ENCODE results near the gene TFDP2.
"Not testable (repeated sequence)": the region's sequence is repeated elsewhere in the genome, so short reads cannot be mapped to it uniquely, and the experiment has no call there.

Gene TFDP2

DNA sequence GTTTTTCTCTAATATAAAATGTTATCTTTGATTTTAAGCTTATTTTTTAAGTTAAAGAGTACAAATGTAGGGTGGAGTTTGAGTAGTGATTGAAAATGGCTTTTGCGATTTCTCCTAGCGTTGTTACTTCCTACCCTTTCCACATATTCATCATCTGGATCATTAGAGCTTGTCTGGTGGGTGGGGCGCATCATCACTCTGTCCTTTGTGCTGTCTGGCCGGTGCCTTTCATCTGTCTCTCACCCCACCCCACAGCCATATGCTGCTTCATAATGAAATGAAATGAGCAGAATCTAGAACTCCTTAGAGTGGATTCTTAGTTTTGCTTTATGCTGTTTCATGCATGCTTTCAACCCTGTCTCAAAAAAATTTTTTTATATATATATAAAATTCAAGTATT, 228.6 kb downstream of the TFDP2 start:
- DNase-seq (ENCODE audit: low read depth in 2 of 2), result no peak
- TF ChIP-seq, protein P1, sequence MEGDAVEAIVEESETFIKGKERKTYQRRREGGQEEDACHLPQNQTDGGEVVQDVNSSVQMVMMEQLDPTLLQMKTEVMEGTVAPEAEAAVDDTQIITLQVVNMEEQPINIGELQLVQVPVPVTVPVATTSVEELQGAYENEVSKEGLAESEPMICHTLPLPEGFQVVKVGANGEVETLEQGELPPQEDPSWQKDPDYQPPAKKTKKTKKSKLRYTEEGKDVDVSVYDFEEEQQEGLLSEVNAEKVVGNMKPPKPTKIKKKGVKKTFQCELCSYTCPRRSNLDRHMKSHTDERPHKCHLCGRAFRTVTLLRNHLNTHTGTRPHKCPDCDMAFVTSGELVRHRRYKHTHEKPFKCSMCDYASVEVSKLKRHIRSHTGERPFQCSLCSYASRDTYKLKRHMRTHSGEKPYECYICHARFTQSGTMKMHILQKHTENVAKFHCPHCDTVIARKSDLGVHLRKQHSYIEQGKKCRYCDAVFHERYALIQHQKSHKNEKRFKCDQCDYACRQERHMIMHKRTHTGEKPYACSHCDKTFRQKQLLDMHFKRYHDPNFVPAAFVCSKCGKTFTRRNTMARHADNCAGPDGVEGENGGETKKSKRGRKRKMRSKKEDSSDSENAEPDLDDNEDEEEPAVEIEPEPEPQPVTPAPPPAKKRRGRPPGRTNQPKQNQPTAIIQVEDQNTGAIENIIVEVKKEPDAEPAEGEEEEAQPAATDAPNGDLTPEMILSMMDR (IDR thresholded peaks at IDR 0.05; ENCODE audit: low read depth, low read length), result no peak
- H3K4me3 ChIP-seq (replicated peaks in 1 of 2; ENCODE audit: low read depth in 2 of 2, low read length in 2 of 2), result no peak overlapping the region

DNA sequence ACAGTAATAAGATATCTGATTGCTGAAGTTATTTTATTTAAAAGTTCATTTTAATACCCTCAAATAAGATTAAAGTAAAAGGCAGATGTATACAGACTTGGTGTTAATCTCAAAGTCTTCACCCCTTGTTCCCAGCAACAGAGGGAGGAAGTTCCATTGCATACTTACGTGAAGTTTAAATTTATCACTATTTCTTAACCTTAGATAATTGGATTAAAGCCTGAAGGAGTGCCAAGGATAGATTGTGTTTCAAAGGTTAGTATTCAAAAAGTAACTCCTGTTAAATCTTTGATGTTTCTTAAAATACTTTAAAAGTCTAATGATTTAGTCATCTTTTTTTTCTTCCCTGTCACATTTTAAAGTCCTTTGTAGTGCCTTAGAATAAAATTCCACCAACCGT, 233.6 kb downstream of the TFDP2 start:
- TF ChIP-seq, protein P1 (IDR thresholded peaks at IDR 0.05; ENCODE audit: low read depth, low read length), result no peak
- peak in 1 of 2 donors; percentile 29 for DNase-seq (ENCODE audit: low read depth in 2 of 2)
- H3K4me3 ChIP-seq (replicated peaks in 1 of 2; ENCODE audit: low read depth in 2 of 2, low read length in 2 of 2), result no peak overlapping the region

DNA sequence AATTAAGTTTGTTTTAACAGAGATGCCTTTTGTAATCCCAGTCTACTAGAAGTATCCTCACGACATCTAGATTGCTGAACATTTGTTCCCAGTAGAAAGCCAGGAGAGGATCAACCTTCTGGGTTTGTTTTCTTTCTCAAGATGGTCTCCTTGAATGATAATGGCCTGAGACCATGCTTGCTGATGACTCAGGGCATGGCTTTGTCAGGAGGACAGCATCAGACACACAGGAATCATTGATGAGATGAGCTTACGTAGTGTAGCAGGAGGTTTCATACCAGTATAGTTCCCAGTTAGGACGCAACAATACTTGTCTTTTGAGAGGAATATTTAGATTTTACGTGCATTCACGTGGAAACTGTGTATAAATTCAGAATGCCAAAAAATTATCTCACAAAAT, 234.3 kb downstream of the TFDP2 start:
- no peak for DNase-seq (ENCODE audit: low read depth in 2 of 2)
- TF ChIP-seq, protein P1 (IDR thresholded peaks at IDR 0.05; ENCODE audit: low read depth, low read length), result no peak
- no peak overlapping the region for H3K4me3 ChIP-seq (replicated peaks in 1 of 2; ENCODE audit: low read depth in 2 of 2, low read length in 2 of 2)

DNA sequence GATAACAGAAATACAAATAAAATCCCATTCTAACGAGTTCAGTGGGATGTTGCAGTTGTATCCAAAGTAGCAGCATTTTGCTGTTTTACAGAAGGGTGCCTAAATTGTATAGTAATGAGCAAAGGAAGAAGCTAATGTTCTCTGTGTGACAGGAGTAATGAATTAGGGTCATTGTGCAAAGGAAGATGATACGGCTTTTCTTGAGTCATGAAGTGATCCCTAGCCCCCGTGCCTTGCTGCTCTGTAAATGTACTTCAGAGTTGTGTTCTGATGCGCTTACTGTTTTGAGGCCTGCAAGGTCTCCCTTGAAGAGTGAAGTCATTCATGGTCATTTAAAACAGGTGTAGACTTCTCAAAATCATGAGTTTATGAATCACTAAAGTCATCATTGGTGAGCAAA, 235.0 kb downstream of the TFDP2 start:
- H3K4me3 ChIP-seq (replicated peaks in 1 of 2; ENCODE audit: low read depth in 2 of 2, low read length in 2 of 2), result no peak overlapping the region
- TF ChIP-seq, protein P1 (IDR thresholded peaks at IDR 0.05; ENCODE audit: low read depth, low read length), result no peak
- no peak for DNase-seq (ENCODE audit: low read depth in 2 of 2)

DNA sequence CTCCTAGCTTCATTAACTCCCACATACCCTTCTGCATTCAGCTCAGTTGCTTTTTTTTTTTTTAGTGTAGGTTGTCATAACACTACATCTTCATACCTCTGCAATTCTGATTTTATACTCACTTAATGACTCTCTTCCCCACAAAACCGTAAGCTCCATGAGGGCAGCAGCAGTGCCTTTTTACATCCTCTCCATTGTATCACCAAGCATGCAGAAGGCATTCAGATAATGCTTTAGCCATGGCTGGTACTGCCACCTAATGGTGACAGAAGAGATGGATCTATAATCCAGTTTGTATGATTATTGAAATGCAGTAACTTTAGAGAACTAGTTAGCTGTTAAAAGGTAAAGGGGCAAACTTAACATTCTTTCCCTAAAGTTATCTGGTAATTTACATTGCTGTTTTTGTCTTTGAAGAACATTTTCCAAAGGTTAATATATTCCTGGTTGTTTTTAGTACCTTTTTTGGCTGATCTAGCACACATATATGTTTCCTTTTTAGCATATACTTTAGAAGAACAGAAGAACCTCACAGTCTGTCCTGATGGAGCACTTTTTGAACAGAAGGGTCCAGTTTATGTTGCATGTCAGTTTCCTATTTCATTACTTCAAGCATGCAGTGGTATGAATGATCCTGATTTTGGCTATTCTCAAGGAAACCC, 236.1 kb downstream of the TFDP2 start:
- peak; percentile 80 to 81 for DNase-seq (ENCODE audit: low read depth in 2 of 2)

DNA sequence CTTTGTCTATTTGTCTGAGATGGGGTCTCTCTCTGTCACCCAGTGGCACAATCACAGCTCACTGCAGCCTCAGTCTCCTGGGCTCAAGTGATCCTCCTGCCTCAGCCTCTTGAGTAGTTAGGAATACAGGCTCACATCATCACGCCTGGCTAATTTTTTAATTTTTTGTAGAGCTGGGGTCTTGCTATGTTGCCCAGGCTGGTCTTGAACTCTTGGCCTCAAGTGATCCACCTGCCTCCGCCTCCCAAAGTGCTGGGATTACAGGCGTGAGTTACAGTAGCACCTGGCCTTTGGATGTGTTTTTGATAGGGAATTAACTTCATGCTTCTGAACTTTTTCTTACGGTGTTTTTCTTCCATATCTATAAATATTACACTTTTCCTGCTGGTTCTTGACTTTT, 239.4 kb downstream of the TFDP2 start:
- not testable (repeated sequence) for DNase-seq (ENCODE audit: low read depth in 2 of 2); H3K4me3 ChIP-seq (replicated peaks in 1 of 2; ENCODE audit: low read depth in 2 of 2, low read length in 2 of 2)

More for the DNA sequence above, 236.1 kb downstream of the TFDP2 start:
- H3K4me3 ChIP-seq (replicated peaks in 1 of 2; ENCODE audit: low read depth in 2 of 2, low read length in 2 of 2), result no peak overlapping the region
- TF ChIP-seq, protein P1 (IDR thresholded peaks at IDR 0.05; ENCODE audit: low read depth, low read length), result peak; percentile 70

DNA sequence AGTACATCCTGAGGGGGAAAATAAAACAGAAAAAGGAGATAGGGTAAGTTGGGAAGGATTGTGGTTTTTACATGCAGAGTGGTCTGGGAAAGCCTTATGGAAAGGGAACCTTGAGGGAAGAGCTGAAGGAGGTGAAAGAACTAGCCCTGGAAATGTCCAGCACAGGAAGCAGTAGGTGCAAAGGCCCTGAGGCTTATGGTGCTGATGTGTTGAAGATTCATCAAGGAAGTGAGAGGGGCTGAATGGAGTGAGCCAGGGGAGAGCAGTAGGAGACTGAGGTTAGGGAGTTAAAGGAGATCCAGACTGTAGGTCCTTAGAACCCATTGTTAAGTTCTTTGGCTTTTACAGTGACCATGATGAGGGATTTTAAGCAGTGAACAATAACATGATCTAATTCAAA, 239.9 kb downstream of the TFDP2 start:
- H3K4me3 ChIP-seq (replicated peaks in 1 of 2; ENCODE audit: low read depth in 2 of 2, low read length in 2 of 2), result no peak overlapping the region
- TF ChIP-seq, protein P1 (IDR thresholded peaks at IDR 0.05; ENCODE audit: low read depth, low read length), result no peak

More for the DNA sequence above, 239.9 kb downstream of the TFDP2 start:
- no peak for DNase-seq (ENCODE audit: low read depth in 2 of 2)
